ENCODE data around the gene HS6ST3. TPM values are rescaled to one million over a fixed set of nuclear protein-coding genes. Genes with fewer than 3 reads are reported as not detected.
"Not testable (repeated sequence)": the region's sequence is repeated elsewhere in the genome, so short reads cannot be mapped to it uniquely, and the experiment has no call there.

HS6ST3 gene
- not detected for polyA plus RNA-seq (2013, experiment 1 of 2; ENCODE audit: insufficient read length)
- 0.11 TPM for polyA plus RNA-seq (2013, experiment 2 of 2; ENCODE audit: insufficient read length)

DNA sequence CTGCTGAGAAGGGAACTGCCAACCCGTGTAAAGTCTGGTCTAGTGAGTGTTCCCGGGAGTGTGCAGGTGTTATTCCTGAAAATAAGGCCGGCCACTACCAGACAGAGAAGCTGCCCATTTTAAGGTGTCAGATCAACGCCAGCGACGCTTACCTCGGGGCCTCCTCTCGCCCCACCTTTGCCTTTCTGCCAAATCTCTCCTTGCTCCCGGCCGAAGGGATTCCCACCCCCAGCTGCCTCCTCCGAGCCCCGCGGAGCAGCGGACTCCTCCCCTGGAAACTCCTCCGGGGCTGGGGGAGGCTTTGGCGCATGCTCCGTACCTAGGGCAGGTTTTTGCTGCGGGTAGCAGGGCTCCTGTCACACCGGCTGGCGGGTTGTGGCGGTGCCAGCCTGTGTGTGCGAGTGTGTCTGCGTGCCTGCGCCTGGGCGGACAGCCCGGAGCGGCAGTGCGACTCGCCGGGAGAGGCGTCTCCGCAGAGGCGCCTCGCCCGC, at the start of gene HS6ST3:
Gene HS6ST3, plus strand, starts transcription at position 359 of the 491 bp plus-strand sequence.
- peak; percentile 3 for DNase-seq

DNA sequence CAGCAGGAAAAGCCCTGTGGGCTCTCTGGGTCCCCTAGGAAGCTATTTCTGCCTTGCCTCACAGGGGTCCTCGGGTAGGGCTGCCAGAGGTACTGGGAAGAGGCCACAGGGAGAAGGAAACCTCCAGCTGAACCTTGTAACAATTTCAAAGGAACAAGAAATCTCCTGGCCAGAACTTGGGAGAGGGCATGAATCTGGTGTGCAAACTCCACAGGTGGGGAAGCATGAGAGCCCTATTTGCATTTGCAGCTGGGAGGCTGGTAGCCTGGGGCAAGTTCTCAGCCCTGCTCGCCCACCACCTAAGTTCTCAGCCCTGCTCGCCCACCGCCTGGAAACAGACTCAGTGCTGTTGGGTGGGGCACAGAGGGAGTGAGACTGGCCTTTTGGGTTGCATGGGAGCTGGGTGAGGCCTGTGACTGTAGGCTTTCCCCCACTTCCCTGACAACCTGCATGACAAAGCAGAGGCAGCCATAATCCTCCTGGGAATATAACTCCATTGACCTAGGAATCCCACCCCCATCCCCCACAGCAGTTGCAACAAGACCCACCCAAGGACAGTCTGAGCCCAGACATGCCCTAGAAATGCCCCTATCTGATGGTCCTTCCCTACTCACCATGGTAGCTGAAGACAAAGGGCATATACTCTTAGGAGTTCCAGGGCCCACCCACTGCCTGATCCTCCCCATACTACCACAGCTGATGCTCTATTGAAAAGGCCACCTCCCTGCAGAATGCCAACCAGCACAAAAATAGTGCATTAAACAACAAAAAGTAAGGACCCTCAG, 48.4 kb upstream of the HS6ST3 start:
- DNase-seq, result no peak

DNA sequence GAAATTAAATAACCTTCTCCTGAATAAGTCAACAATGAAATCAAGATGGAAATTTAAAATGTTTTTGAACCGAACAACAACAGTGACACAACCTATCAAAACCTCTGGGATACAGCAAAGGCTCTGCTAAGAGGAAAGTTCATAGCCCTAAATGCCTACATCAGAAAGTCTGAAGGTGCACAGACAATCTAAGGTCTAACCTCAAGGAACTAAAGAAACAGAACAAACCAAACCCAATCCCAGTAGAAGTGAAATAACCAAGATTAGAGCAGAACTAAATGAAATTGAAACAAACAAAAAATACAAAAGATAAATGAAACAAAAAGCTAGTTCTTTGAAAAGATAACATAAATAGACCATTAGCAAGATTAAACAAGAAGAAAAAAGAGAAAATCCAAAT, 45.7 kb upstream of the HS6ST3 start:
- no peak for DNase-seq

DNA sequence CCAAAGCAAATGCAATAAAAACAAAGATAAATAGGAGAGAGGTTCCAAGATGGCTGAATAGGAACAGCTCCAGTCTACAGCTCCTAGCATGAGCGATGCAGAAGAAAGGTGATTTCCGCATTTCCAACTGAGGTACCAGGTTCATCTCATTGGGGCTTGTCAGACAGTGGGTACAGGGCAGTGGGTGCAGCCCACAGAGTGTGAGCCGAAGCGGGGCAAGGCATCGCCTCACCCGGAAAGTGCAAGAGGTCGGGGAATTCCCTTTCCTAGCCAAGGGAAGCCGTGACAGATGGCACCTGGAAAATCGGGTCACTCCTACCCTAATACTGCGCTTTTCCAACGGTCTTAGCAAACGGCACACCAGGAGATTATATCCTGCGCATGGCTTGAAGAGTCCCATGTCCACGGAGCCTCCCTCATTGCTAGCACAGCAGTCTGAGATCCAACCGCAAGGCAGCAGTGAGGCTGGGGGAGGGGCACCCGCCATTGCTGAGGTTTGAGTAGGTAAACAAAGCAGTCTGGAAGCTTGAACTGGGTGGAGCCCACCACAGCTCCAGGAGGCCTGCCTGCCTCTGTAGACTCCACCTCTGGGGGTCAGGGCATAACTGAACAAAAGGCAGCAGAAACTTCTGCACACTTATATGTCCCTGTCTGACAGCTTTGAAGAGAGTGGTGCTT, 43.3 kb upstream of the HS6ST3 start:
- DNase-seq, result not testable (repeated sequence)

DNA sequence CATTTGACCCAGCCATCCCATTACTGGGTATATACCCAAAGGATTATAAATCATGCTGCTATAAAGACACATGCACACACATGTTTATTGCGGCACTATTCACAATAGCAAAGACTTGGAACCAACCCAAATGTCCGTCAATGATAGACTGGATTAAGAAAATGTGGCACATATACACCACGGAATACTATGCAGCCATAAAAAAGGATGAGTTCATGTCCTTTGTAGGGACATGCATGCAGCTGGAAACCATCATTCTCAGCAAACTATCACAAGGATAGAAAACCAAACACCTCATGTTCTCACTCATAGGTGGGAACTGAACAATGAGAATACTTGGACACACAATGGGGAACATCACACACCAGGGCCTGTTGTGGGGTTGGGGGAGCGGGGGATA, 39.0 kb upstream of the HS6ST3 start:
- DNase-seq, result not testable (repeated sequence)

DNA sequence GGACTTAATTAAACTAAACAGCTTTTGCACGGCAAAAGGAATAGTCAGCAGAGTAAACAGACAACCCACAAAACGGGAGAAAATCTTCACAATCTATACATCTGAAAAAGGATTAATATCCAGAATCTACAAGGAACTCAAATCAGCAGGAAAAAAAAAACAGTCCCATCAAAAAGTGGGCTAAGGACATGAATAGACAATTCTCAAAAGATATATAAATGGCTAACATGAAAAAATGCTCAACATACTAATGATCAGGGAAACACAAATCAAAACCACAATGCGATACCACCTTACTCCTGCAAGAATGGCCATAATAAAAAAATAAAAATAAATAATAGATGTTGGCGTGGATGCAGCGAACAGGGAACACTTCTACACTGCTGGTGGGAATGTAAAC, 38.4 kb upstream of the HS6ST3 start:
- DNase-seq, result not testable (repeated sequence)

DNA sequence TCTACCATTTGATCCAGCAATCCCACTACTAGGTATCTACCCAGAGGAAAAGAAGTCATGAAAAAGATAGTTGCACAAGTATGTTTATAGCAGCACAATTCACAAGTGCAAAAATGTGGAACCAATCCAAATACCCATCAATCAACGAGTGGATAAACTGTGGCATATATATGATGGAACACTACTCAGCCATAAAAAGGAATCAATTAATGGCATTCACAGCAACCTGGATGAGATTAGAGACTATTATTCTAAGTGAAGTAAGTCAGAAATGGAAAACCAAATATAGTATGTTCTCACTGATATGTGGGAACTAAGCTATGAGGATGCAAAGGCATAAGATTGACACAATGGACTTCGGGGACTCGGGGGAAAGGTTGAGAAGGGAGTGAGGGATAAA, 38.0 kb upstream of the HS6ST3 start:
- not testable (repeated sequence) for DNase-seq

DNA sequence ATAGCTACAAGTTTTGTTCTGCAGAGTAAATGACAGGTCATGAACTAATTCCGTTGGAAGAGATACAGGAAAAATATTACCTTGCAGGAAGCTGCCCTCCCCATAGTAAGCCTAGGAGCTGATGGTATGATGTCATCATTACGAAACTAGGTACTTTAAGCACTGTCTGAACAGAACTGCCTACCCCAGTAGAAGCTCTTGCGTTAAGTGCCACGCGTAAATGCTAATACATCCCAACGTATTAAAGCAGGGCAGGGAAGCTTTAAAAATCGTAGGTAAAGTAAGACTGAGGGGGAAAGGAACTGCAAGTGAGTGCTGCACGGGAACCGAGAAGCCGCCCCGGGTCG, 37.3 kb upstream of the HS6ST3 start:
- peak; percentile 51 for DNase-seq

DNA sequence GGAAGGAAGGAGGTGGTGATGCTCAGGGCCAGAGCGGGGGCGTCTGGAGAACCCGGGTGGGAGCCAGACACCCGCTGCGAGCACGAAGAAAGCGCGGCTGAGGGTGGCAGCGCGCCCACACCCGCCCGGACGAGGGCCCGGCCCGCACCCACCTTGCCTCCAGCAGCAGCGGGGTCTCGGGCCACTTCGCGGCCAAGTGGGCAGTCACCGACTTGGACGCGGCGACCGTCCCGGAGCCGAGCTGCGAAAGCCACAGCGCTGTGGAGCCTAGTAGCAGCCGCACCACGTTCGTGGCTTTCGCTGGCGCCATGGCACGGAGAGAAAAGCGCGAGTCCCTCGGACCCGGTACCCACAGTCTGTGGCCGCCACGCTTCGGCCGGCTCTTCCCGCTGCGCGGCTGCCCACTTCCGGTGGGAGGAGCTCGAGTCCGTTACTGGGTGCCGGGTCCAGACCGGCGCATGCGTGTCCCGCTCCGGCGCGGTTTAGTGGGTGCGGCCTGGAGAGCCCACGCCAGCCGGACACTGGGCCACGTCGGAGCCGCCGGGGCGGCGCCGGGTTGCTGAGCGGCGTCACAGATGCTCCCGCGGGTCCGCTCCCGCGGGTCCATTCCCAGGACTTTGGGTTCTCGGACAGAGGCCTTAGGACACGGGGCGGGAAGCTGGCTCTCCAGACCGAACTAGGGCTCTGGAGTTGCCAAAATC, 36.8 kb upstream of the HS6ST3 start, which contains the start of gene UGGT2:
Gene UGGT2, minus strand, starts transcription at position 399 of the 701 bp plus-strand sequence. Its CDS starts 89 bp downstream, at position 310.
- DNase-seq, result peak; percentile 94

DNA sequence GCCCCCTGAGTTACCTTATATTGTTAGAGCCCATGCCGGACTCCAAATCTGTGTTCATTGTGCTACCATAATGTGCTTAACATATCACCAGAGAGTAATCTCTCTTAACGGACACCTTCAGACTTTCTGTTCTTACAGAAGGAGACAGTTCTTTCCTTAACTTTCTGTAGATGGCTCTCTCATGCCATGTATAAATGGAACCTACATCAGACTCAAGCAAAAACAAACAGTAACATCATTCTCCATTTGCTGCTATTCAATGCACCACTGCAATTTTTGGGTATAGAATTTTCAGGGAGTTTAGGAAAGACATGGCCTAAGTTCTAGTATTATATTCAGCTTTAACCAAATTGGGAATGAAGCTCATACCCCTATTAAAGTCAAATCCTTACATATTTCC, 24.1 kb upstream of the HS6ST3 start:
- DNase-seq, result no peak

DNA sequence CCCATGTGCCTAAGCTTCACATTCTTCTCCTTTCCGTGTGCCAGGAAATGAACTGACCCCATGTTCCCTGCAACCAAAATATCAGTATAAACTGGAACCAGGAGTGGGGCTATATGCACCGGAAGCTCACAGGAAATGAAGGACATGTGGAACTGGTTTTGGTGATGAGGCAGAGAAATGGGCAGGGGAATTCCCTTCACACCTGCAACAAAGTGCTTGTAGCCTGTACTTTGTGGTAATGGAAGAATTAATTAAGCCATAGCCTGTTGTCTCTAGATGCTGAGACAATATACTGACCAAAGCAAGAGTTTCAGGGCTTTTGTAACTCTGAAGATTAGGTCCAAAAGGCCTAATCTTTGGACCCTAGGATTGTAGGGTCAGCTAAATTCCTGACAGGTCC, 21.2 kb upstream of the HS6ST3 start:
- no peak for DNase-seq

DNA sequence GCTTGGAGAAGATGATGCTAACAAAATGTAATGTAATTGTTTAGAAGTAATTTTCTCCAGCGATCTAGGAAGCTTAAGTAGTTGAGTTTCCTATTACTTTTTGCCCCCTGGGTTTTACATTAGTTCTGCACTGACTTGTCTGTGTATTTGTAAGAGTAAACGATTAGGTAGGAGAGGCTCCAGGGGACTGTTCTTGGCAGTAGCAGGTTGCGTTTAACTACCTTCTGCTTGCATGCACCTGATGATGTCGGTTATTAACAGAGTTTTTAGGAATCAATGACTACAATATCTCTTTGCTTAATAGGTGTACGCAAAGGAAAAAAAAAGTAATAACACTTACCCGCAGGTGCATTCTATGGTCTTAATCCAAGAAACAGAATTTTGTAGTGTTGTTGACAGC, 18.4 kb upstream of the HS6ST3 start:
- no peak for DNase-seq

DNA sequence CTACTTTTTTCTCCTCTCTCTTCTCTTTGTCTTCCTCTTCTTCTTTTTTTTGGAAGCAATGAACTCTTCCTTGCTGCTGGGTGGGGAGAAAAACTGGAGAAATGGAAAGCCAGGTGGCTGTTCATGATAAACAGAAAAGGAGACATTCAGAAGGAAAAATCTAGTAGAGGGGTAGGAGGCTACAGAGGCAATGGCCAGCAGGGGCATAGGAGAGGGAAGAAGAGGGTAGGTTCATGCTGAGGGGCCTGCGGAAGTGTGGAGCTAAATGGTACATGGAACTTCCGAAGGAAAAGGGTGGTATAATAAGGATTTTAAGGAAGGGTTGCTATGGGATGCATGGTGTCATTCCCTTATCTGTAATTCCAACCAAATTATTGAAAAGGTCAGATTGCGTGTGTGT, 17.5 kb upstream of the HS6ST3 start:
- no peak for DNase-seq

DNA sequence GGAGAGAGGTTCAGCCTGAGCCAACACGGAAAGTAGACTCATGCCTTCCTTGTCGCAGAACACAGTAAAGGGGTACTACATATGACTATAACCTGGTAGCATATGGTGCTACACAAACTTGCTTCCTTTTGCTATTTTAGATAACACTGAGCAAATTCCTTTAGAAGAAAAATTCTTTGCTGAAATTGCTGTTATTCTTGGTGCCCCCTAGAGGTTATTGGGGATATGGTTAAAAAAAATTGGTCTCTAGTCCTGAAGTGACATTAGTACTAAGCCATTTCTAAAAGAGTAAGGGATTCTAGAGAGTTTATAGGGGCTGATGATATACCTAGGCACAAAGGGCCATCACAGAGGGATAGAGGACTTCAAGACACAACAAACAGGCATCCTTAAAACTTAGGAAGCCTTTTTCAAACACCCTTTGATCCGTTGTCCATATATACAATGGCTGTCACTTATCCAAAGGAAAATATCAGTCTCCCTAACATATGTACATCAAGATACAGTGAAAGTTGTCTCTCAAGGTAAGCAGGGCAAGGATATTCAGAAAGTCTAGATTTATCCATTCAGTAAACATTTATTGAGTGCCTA, 13.9 kb upstream of the HS6ST3 start:
- DNase-seq, result peak; percentile 18

DNA sequence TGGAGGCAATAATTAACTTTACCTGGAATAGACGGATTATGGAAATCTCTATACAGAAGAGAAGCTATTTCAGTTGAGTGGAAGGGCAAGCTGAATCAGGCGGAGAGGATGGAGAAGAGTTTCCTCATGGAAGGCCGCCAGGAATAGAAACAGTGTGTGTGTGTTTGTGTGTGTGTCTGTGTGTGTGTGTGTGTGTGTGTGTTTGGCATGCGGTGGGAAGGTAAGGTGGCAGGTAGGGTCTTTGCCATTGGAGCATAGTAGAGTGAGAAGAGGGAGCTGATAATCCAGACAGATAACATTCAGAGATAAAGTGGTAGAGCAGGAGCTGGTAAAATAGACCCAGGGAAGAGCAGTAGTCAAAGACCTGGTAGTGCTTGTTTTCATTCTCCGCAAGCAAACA, 9.2 kb upstream of the HS6ST3 start:
- no peak for DNase-seq

DNA sequence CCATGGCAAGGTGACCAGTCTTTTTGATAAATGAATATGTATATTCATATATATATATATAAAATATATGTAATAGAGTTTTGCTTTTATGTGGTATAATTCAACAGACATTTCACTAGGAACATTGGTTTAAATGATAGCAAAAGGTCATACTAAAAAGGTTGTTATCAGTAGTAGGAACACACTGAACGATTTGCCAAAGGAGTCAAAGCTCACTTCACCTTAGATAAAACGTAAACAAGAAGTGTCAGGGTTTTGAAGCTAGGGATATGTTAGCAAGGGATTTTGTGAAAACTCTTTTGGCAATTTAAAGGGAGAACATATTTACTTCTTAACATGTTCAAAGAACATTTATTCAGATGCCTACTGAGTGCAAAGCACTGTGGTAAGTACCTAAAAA, 8.0 kb upstream of the HS6ST3 start:
- no peak for DNase-seq

DNA sequence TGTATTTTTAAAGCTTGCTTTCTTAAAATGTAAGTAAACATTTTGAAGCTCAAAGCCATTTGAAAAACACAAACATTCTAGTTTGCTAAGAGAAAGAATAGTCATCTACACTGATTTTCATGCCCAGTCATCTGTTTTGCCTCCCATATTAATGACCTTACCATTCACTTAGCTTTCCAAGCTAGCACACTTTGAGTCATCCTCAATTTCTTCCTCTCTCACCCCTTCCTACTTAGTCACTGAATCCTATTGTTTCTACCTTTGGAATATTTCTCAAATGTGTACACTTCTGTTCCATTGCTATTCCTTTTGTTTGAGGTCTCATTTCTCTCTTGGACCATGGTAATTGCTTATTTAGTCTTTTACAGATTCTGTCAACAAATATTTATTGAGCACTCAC, 7.3 kb upstream of the HS6ST3 start:
- DNase-seq, result no peak

DNA sequence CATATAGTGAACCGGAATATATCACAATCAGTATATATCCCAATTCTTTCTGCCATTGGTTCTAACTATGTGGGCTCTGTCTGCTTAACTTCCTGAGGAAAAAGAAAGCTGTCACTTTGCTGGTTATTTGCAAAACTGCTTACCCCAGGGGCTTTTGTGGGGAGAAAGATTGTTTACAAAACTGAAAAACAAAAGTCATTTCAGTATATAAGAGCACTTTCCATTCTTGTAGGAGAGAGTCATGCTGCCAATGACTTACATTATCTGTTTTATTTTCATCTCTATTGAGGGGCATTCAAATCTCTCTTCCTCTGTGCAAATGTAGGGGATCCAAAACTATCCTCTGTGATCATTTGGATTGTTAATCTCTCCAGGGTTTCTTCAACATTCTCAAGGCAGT, 3.2 kb upstream of the HS6ST3 start:
- no peak for DNase-seq

DNA sequence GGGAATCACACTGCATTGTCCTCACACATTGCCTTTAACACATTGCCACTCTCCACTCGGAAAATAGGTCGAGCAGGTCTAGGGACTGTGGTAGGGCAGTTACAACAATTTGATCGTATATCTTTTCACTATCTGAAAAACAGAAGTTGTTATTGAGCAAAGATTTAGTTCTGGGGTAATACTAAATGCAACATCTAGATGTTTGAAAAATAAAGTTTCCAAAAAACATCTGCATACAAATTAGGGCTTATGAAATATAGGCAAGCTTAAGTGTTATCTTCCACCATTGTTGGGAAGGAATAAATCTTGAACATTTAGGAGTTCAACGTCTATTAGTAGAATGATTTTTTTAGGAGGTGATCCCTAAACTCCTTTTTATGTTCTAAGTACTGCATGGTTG, 768 bp upstream of the HS6ST3 start:
- no peak for DNase-seq

DNA sequence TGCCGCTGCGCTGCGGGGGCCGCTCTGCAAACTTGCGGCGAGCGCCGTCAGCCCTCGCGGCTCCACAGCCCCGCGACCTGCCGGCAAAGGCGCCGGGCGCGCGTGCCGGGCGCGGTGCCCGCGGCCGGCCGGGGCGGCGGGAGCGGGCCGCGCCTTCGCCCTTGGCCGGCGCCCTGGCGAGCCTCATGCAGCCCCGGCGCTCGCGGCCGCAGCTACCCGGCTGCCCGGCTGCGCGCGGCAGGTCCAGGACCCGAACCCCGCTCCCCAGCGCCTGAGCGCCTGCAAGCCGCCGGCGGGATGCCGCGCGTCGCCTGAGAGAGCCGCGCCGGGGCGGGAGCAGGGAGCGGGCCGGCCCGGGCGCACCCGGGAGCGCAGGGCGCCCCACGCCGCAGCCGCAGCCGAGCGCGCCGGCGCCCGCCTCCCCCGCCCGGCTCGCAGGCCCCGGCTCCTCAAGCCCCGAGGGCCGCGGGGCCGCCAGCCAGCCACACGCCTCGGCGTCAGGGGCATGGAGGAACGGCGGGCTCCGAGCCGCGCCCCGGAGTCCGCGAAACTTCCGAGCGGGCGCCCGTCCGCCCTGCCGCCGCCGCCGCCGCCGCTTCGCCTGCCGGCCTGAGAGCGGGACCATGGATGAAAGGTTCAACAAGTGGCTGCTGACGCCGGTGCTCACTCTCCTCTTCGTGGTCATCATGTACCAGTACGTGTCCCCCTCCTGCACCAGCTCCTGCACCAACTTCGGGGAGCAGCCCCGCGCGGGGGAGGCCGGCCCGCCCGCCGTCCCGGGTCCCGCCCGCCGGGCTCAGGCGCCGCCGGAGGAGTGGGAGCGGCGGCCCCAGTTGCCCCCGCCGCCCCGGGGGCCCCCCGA, 564 bp downstream of the HS6ST3 start:
- DNase-seq, result peak; percentile 15

DNA sequence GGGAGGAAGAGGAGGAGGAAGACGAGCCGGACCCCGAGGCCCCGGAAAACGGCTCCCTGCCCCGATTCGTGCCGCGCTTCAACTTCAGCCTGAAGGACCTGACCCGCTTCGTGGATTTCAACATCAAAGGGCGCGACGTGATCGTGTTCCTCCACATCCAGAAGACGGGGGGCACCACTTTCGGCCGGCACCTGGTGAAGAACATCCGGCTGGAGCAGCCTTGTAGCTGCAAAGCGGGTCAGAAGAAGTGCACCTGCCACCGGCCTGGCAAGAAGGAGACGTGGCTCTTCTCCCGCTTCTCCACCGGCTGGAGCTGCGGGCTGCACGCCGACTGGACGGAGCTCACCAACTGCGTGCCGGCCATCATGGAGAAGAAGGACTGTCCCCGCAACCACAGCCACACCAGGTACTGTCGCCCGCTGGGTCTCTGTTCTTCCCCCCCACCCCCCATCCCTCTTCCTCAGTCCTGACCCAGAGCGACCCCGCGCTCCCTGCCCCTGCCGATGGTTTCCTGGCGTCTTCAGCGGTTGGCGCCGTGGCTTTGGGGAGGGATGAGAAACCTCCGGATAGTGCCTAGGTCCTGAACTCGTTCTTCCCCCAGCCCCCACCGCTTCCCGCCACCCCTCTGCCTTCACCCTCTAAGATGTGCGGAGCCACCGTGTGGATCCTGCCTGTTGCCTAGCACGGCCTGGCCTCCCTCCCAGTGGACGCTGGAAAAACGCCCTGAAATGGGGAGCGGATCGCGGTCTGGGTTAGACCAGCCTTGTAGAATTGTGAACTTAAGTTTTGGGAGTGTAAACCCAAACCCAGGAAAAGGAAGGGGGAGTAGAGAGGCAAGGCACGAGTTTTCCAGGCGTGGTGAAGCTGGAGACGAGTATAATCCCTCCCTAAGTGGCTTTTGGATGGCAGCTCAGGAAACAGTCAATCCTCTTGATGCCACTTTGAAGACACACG, 1.5 kb downstream of the HS6ST3 start:
- no peak for DNase-seq

Data from fibroblast of skin of scalp (primary cell).